Kidney tubule cell (primary cell): ENCODE measurements around the gene NECTIN3.

Experiments used
- DNase-seq: peaks from one replicate; pipeline ENCODE4 v3.0.0-alpha.2; 2018; ENCODE audit warnings: low spot score

NECTIN3 gene

GRCh38 chr3:111081008-111081545, 9.5 kb downstream of the NECTIN3 start:
- peak; percentile 36 for DNase-seq

- no peak for DNase-seq
Observed at GRCh38 chr3:111084911-111085310, 13.3 kb downstream of the NECTIN3 start.

DNA sequence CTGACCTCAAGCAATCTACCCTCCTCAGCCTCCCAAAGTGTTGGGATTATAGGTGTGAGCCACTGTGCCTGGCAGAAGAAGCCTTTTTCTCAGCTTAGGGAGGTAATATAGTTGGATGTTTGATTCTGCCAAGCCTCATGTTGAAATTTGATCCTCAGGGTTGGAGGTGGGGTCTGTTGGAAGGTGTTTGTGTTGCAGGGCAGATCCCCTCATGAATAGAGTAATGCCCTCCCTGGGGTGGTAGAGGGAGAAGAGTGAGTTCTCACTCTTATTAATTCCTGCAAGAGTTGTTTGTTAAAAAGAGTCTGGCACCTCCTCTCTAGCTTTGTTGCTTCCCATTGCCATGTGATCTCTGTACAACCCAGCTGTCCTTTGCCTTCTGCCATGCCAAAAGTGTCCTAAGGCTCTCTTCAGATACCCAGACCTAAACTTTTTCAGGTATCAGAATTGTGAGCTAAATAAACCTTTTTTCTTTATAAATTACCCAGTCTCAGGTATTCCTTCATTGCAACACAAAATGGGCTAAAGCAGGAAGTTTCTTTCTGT, 16.4 kb downstream of the NECTIN3 start:
- DNase-seq: no peak

DNA sequence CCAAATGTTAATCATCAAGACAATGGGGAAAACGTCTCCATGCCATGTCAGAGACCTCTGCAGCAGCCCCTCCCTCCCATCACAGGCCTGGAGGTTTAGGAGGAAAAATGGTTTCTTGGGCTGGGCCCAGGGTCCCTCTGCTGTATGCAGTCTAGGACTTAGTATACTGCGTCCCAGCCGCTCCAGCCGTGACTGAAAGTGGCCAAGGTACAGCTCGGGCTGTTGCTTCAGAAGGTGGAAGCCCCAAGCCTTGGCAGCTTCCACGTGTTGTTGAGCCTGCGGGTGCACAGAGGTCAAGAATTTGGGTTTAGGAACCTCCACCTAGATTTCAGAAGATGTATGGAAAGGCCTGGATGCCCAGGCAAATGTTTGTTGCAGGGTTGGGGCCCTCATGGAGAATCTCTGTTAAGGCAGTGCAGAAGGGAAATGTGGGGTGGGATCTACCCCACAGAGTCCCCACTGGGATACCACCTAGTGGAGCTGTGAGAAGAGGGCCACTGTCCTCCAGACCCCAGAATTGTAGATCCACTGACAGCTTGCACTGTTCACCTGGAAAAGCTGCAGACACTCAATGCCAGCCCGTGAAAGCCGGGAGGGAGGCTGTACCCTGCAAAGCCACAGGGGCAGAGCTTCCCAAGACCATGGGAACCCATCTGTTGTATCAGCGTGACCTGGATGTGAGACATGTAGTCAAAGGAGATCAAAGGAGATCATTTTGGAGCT, 25.0 kb downstream of the NECTIN3 start:
- no peak for DNase-seq

GRCh38 chr3:111103807-111104206, 32.2 kb downstream of the NECTIN3 start:
- DNase-seq: peak; percentile 3

GRCh38 chr3:111106993-111107661, 35.5 kb downstream of the NECTIN3 start:
- DNase-seq: no peak

GRCh38 chr3:111107662-111108035, 36.0 kb downstream of the NECTIN3 start:
- DNase-seq: no peak

- no peak for DNase-seq
Observed at GRCh38 chr3:111112913-111113312, 41.3 kb downstream of the NECTIN3 start.

GRCh38 chr3:111128884-111129283, 57.3 kb downstream of the NECTIN3 start:
- peak; percentile 37 for DNase-seq

GRCh38 chr3:111130827-111131226, 59.2 kb downstream of the NECTIN3 start:
- no peak for DNase-seq

GRCh38 chr3:111134302-111134701, 62.7 kb downstream of the NECTIN3 start:
- DNase-seq: no peak

- peak; percentile 73 for DNase-seq
Observed at GRCh38 chr3:111151438-111151837, 79.8 kb downstream of the NECTIN3 start.

DNA sequence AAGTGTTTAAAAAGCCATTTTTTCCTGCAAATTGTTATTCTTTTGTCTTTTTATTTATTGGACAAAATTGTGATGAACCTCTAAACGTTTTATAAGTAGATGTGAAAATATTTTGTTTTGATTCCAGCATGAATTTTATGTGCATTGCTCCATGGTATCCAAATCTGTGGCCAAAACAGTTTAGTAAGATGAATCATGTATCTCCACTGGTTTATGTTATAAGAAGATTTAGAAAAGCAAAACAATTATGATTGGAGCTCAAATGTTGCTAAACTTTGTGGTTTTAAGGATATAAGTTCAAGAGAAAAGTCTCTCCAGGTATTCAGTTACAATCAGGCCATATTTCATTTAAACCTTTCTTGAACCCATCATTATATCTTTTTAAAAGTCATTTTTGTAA, 80.9 kb downstream of the NECTIN3 start:
- no peak for DNase-seq

GRCh38 chr3:111156517-111156916, 84.9 kb downstream of the NECTIN3 start:
- DNase-seq: no peak

- no peak for DNase-seq
Observed at GRCh38 chr3:111159391-111159790, 87.8 kb downstream of the NECTIN3 start.

- no peak for DNase-seq
Observed at GRCh38 chr3:111164621-111165020, 93.0 kb downstream of the NECTIN3 start.

DNA sequence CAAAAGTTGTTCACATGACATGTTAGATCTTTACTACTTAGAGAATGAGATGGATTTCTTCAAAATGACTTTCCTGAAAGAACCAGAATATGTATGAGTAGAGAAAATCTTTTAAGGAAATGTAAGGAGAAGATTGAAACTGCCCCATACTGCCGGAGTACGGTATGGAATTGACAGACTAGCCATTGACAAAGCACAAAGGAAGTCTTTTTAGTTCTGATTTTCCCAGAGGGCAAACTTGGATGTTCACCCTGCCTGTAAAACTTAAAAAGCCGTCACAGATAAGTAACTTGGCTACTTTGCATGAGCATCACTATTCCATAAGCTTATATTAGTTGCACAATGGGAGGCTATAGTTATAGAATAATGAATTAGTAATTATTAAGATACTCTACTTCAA, 93.8 kb downstream of the NECTIN3 start:
- DNase-seq: no peak

GRCh38 chr3:111173328-111173900, 101.8 kb downstream of the NECTIN3 start:
- no peak for DNase-seq

- no peak for DNase-seq
Observed at GRCh38 chr3:111173906-111174305, 102.3 kb downstream of the NECTIN3 start.

- no peak for DNase-seq
Observed at GRCh38 chr3:111190518-111190917, 118.9 kb downstream of the NECTIN3 start.

GRCh38 chr3:111193472-111193871, 121.9 kb downstream of the NECTIN3 start:
- no peak for DNase-seq

- DNase-seq: no peak
Observed at GRCh38 chr3:111194048-111194447, 122.4 kb downstream of the NECTIN3 start.

DNA sequence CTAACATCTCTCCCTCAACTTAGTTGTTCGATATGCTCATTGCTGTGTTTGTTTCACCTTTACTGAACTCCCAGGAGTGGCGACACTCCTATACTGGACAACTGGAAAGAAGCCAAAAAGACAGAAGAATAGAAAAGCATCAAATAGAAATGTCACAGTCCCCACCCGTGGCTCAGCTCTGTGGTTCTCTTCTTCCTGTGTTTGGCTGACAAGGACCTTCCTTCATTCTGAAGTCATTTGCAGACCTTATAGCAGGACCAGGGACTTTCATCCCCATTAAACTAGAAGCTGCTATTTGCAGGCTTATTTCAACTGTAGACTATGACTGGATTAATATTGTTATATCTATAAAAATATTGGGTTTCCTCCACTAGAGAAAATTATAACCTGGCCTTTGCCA, 125.9 kb downstream of the NECTIN3 start:
- no peak for DNase-seq
